C4-2B (cell line): ENCODE measurements around the gene MTMR12.

Experiments used
- H3K27ac ChIP-seq: fragments of 450-650 bp; 2 replicates; pipeline ENCODE4 v1.5.1; 2017
- ZFX ChIP-seq: fragments of 450-650 bp; IDR thresholded peaks from 2 replicates; pipeline ENCODE4 v1.6.1; 2017
- TF ChIP-seq, protein P1 (sequence below): fragments of 450-650 bp; conservative IDR thresholded peaks from 2 replicates; pipeline ENCODE4 v1.5.1; 2017; ENCODE audit warnings: mild to moderate bottlenecking

The MTMR12 gene

DNA sequence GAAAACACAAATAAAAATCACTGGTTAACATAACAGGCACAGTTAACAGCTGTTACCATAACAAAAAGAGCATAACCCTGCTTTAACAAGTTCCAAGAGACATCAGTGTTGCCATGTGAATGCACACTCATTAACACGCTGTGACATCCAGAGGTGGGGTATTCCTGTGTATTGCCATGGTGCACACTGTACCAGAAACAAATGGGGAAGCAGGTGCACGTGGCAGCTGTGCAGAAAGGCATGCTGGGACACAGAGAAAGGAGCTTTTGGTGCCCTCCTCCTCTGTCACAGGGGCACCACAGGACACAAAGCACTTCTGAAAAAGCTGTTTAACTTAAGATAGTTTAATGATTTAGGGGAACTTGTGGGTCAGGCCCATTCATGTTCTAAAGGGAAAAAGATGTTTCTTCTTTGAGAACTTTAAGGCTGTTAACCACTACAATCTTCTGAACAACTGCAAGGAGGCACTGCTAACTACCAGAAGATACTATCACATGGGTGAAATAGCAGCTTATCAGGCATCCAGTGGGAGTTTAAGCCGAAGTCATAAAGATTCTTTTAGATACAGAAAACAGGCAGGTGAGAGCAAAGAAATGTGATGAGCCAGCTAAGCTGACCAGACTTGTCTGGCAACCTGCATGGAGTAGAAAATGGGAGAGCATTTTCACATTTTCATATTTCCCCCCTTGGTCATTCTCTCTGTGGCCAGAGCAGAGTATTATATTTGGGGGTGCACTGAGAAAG, 82.2 kb downstream of the MTMR12 start:
- H3K27ac ChIP-seq, result peak overlapping the region; percentile 42
- TF ChIP-seq, protein P1, sequence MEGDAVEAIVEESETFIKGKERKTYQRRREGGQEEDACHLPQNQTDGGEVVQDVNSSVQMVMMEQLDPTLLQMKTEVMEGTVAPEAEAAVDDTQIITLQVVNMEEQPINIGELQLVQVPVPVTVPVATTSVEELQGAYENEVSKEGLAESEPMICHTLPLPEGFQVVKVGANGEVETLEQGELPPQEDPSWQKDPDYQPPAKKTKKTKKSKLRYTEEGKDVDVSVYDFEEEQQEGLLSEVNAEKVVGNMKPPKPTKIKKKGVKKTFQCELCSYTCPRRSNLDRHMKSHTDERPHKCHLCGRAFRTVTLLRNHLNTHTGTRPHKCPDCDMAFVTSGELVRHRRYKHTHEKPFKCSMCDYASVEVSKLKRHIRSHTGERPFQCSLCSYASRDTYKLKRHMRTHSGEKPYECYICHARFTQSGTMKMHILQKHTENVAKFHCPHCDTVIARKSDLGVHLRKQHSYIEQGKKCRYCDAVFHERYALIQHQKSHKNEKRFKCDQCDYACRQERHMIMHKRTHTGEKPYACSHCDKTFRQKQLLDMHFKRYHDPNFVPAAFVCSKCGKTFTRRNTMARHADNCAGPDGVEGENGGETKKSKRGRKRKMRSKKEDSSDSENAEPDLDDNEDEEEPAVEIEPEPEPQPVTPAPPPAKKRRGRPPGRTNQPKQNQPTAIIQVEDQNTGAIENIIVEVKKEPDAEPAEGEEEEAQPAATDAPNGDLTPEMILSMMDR, result no peak
- no peak for TF ChIP-seq ZFX

DNA sequence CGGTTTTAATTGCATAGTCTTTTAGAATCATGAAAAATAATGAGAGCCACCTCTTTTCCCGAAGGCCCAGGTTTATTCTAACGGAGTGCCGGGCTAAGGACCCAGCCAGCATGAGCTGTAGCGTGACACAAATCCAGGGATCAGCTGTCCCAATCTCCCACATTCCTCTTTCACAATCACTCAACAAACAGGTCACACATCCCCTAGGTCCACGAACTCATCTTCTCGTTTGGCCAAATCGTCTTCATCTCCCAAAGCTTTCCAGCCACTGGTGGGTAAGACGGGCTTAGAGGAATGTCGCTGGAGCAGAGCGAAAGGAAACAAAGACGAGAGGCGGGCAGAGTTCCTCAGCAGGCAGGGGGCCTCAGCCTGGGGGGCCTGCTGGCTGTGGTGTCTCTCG, 83.2 kb downstream of the MTMR12 start:
- no peak overlapping the region; the same call in 1 of the 2 replicates for H3K27ac ChIP-seq
- no peak for TF ChIP-seq ZFX
- TF ChIP-seq, protein P1, result no peak

DNA sequence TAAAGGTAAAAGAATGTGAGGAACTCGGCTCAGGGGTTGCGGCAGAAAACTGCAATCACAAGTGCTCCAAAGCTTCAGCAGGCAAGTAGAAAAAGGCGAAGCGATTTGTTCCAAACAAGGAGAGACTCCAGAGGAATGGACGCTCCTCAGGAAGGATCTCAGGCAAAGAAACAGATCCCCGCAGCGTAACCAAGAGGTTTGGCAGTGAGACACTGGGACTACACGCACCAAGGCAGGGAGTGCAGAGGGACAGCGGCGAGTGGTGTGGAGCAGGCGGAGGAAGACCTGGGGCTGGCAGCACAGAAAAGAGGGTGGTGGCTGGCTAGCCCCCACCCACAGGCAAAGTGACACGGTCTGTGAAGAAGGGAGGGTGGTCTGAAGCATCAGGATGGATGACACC, 83.9 kb downstream of the MTMR12 start:
- no peak overlapping the region for H3K27ac ChIP-seq
- no peak for TF ChIP-seq ZFX
- TF ChIP-seq, protein P1, result no peak

DNA sequence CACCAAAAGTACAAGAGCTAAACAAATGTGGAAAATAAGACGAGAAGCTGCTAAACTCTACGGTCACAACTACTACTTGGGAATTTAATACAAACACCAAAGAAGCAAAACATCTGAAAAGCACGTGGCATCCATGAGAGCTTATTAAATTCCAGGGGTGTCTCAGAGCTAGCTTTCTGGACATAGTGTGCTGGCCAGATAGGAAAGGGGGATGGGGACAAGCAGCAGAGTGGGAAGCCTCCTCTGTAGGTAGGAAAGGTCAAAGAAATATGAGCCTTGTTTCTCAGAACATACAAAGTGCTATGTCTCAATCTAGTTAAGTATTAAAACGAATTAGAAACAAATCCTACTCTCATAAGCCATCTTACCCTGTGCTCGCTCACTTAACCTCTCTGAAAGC, 87.3 kb downstream of the MTMR12 start:
- TF ChIP-seq ZFX, result no peak
- TF ChIP-seq, protein P1, result no peak
- no peak overlapping the region for H3K27ac ChIP-seq

DNA sequence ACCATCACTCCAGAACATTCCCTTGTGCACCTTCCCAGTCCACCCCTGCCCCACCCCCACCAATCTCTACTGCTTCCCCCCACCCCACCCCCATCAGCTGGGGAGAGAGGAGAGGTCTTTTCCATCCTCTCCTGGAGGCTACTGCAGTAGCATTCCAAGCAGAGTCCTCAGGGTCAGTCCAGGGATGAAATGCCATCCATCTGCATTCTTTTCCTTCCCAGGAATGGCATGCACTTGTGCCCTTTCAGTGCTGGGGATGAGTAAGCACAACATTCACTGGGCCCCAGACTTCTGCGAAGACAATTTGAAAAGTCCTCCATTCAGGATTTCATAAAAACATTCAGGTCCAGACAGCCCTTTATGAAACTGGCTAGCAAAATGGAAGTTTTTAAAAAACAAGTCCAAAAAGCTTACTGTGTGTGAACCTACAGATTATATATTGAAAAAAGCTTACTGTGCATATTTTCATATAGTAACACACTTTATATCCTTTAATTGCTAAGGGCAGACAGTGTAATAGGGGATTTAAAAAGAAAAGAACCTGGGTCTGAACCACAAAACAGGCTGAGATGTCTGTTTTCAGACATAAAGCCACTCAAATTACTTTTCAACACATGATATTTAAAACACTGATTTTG, 88.6 kb downstream of the MTMR12 start:
- TF ChIP-seq, protein P1, result no peak
- no peak for TF ChIP-seq ZFX
- no peak overlapping the region for H3K27ac ChIP-seq

DNA sequence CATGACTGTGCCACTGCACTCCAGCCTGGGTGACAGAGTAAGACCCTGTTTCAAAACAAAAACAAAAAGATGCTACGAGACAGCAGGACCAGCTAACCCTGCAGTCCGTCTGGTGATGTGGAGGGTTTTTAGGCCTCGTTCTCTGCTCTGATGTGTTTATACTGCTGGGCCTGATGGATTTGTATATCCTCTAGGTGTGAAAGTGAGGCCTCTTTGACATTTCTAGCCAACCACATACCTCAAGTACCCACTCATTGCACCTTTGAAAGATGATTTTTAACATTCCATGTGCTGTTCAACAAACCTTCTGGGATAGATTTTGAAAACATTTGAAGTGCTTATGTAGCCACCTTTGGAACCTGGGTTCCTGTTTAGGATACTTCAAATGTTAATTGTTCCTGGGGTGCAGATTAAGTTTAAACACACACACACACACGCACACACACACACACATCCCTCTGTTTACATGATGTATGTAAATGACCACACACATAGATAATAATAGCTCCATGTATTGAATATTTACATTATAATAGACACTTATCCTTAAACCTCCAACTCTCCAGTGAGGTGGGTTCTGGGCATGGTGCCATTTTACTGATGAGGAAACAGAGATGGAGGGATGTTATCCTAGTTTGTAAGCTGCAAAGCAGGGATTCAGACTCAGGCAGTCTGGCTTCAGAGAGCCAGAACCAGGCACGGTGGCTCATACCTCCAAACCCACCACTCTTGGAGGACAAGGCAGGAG, 89.8 kb downstream of the MTMR12 start:
- no peak for TF ChIP-seq ZFX
- TF ChIP-seq, protein P1, result no peak
- no peak overlapping the region for H3K27ac ChIP-seq
